Neural cell (in vitro differentiated cells): ENCODE results near the gene FBXL20. TPM values are rescaled to one million over a fixed set of nuclear protein-coding genes. Genes with fewer than 3 reads are reported as not detected.

ENCODE experiments used
- H2AFZ ChIP-seq: fragments of 200-600, 300-800 bp; sonication (generic), shearing (Covaris generic); 2 replicates; pipeline ENCODE4 v1.6.0; 2014; ENCODE audit warnings: low read depth, mild to moderate bottlenecking, antibody characterized with exemption, low read length, moderate library complexity
- H3F3A ChIP-seq: fragments of 200-600 bp; shearing (Covaris generic); 2 replicates; pipeline ENCODE4 v1.6.1; 2016; ENCODE audit warnings: mild to moderate bottlenecking, moderate library complexity, mixed read lengths, antibody characterized with exemption, low read length; ENCODE audit not compliant: insufficient read depth, poor library complexity, severe bottlenecking
- H3K27ac ChIP-seq: fragments of 200-600, 300-800 bp; sonication (generic), shearing (Covaris generic); 2 replicates; pipeline ENCODE4 v1.5.1; 2014; ENCODE audit warnings: mild to moderate bottlenecking, low read length, moderate library complexity
- H3K27me3 ChIP-seq: fragments of 300-800, 200-600 bp; sonication (generic), shearing (Covaris generic); 2 replicates; pipeline ENCODE4 v1.6.0; 2014; ENCODE audit warnings: mild to moderate bottlenecking, low read depth, low read length, moderate library complexity; ENCODE audit not compliant: insufficient read depth
- H3K36me3 ChIP-seq: fragments of 300-800, 200-600 bp; sonication (generic), shearing (Covaris generic); 2 replicates; pipeline ENCODE4 v1.5.1; 2014; ENCODE audit warnings: mild to moderate bottlenecking, antibody characterized with exemption, low read length, moderate library complexity; ENCODE audit not compliant: insufficient read depth
- H3K4me2 ChIP-seq: fragments of 300-800, 200-600 bp; sonication (generic), shearing (Covaris generic); 2 replicates; pipeline ENCODE4 v1.6.0; 2014; ENCODE audit warnings: mild to moderate bottlenecking, low read length
- H3K4me3 ChIP-seq: fragments of 300-800, 200-600 bp; sonication (generic), shearing (Covaris generic); 2 replicates; pipeline ENCODE4 v1.5.1; 2014; ENCODE audit warnings: mild to moderate bottlenecking, low read length, moderate library complexity
- H3K79me2 ChIP-seq: fragments of 200-600 bp; shearing (Covaris generic); replicated peaks from 2 replicates; pipeline ENCODE4 v1.6.0; 2014; ENCODE audit warnings: mild to moderate bottlenecking, low read length, moderate library complexity; ENCODE audit not compliant: insufficient read depth
- H3K9ac ChIP-seq: fragments of 300-800, 200-600 bp; sonication (generic), shearing (Covaris generic); 2 replicates; pipeline ENCODE4 v1.6.1; 2016; ENCODE audit warnings: mild to moderate bottlenecking, low read length, mixed read lengths
- H3K9me2 ChIP-seq: fragments of 200-600 bp; shearing (Covaris generic); 2 replicates; pipeline ENCODE4 v1.6.1; 2016; ENCODE audit warnings: mild to moderate bottlenecking, low read length, mixed read lengths; ENCODE audit not compliant: insufficient read depth
- H3K9me3 ChIP-seq: fragments of 200-600, 300-800 bp; sonication (generic), shearing (Covaris generic); 2 replicates; pipeline ENCODE4 v1.6.1; 2016; ENCODE audit warnings: mild to moderate bottlenecking, mixed run types, low read length, moderate library complexity, mixed read lengths
- H4K20me1 ChIP-seq: fragments of 200-600 bp; shearing (Covaris generic); 2 replicates; pipeline ENCODE4 v1.6.1; 2016; ENCODE audit warnings: mild to moderate bottlenecking, mixed run types; ENCODE audit not compliant: insufficient read depth
- EP300 ChIP-seq: fragments of 450-650 bp; conservative IDR thresholded peaks from 2 replicates; pipeline ENCODE4 v1.6.1; 2014; ENCODE audit warnings: antibody characterized with exemption, mild to moderate bottlenecking, moderate library complexity; ENCODE audit not compliant: poor library complexity, severe bottlenecking
- EZH2 ChIP-seq: fragments of 200-600, 300-800 bp; shearing (Covaris generic), sonication (generic); IDR thresholded peaks from 2 replicates; pipeline ENCODE4 v1.6.1; 2014; ENCODE audit warnings: antibody characterized with exemption, low read length, borderline replicate concordance, mild to moderate bottlenecking; ENCODE audit not compliant: insufficient read depth, poor library complexity, severe bottlenecking
- MXI1 ChIP-seq: fragments of 450-650 bp; conservative IDR thresholded peaks from 2 replicates; pipeline ENCODE4 v1.6.1; 2014; ENCODE audit warnings: antibody characterized with exemption, mild to moderate bottlenecking; ENCODE audit not compliant: poor library complexity, severe bottlenecking
- POLR2AphosphoS5 ChIP-seq: IDR thresholded peaks from 2 replicates; pipeline ENCODE4 v1.6.1; 2012
- RAD21 ChIP-seq: fragments of 450-650 bp; conservative IDR thresholded peaks from 2 replicates; pipeline ENCODE4 v1.6.1; 2014; ENCODE audit warnings: antibody characterized with exemption, mild to moderate bottlenecking, moderate library complexity
- REST ChIP-seq: IDR thresholded peaks from 2 replicates; pipeline ENCODE4 v1.6.1; 2012; ENCODE audit warnings: borderline replicate concordance
- SMC3 ChIP-seq: fragments of 450-650 bp; conservative IDR thresholded peaks from 2 replicates; pipeline ENCODE4 v1.6.1; 2014; ENCODE audit warnings: antibody characterized with exemption, mild to moderate bottlenecking, moderate library complexity; ENCODE audit not compliant: poor library complexity
- TAF1 ChIP-seq: IDR thresholded peaks from 2 replicates; pipeline ENCODE4 v1.6.1; 2012; ENCODE audit warnings: low read depth
- polyA plus RNA-seq: library from polyadenylated mRNA; depleted of rRNA; stranded (reverse); fragments of >200 nt; gene quantifications from 2 replicates; pipeline ENCODE4 v1.2.3, GENCODE V29; 2014
- TF ChIP-seq, protein P1 (sequence below): fragments of 450-650 bp; IDR thresholded peaks from 2 replicates; pipeline ENCODE4 v1.5.1; 2014; ENCODE audit warnings: antibody characterized with exemption, mild to moderate bottlenecking, moderate library complexity; ENCODE audit not compliant: poor library complexity, severe bottlenecking

The FBXL20 gene
- polyA plus RNA-seq, 1 donor from 2014 or later: 12.0 TPM

GRCh38 chr17:39410279-39410678 lies 8.9 kb upstream of the FBXL20 start:
- no peaks in the 10 kb centered on the region for H3K9me3 ChIP-seq
- no peaks in the 10 kb centered on the region for H3K79me2 ChIP-seq
- H3K4me3 ChIP-seq: no peak overlapping the region
- no peaks in the 10 kb centered on the region for H3K27me3 ChIP-seq
- H3F3A ChIP-seq: no peaks in the 10 kb centered on the region
- peaks cover 9% of the 10 kb centered on the region for H3K36me3 ChIP-seq
- no peaks in the 10 kb centered on the region for H4K20me1 ChIP-seq
- H3K4me2 ChIP-seq: no peak overlapping the region
- H2AFZ ChIP-seq: no peak overlapping the region
- no peaks in the 10 kb centered on the region for H3K9me2 ChIP-seq
- no peak for TF ChIP-seq EP300
- no peak for TF ChIP-seq EZH2
- TF ChIP-seq RAD21: no peak
- no peak overlapping the region for H3K27ac ChIP-seq
- H3K9ac ChIP-seq: no peak overlapping the region

DNA sequence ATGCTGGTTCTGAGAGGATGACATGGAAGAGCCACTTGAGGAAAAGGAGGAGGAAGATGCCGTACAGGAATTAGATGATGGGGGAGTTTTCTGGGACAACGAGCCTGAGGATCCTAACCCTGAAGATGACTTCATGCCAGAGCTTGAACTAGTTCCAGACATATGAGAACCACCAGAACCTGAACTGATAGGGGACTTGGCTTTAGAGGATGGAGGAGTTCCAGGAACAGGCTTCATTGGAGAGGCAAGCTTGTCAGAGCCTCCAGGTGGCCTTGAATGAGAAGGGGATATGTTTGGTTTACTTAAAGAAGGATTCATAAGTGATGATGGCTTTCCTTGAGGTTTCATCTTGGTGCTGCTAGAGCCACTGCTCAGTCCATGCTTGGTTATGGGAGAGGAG lies 6.9 kb upstream of the FBXL20 start:
- Histone ChIP-seq H3K79me2 (no peaks in the 10 kb centered on the region), H3K36me3 (peaks cover 9% of the 10 kb centered on the region), H3K9me2 (no peaks in the 10 kb centered on the region), H3F3A (no peaks in the 10 kb centered on the region), H3K27me3 (no peaks in the 10 kb centered on the region), H4K20me1 (no peaks in the 10 kb centered on the region), H3K9me3 (no peaks in the 10 kb centered on the region), H2AFZ (no peak overlapping the region), H3K4me3 (no peak overlapping the region), H3K9ac (no peak overlapping the region), H3K4me2 (no peak overlapping the region), H3K27ac (no peak overlapping the region)
- TF ChIP-seq REST (no peak), POLR2AphosphoS5 (no peak), RAD21 (no peak), EP300 (no peak), TAF1 (no peak), SMC3 (no peak), EZH2 (no peak), MXI1 (no peak)
- TF ChIP-seq, protein P1, sequence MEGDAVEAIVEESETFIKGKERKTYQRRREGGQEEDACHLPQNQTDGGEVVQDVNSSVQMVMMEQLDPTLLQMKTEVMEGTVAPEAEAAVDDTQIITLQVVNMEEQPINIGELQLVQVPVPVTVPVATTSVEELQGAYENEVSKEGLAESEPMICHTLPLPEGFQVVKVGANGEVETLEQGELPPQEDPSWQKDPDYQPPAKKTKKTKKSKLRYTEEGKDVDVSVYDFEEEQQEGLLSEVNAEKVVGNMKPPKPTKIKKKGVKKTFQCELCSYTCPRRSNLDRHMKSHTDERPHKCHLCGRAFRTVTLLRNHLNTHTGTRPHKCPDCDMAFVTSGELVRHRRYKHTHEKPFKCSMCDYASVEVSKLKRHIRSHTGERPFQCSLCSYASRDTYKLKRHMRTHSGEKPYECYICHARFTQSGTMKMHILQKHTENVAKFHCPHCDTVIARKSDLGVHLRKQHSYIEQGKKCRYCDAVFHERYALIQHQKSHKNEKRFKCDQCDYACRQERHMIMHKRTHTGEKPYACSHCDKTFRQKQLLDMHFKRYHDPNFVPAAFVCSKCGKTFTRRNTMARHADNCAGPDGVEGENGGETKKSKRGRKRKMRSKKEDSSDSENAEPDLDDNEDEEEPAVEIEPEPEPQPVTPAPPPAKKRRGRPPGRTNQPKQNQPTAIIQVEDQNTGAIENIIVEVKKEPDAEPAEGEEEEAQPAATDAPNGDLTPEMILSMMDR: no peak

DNA sequence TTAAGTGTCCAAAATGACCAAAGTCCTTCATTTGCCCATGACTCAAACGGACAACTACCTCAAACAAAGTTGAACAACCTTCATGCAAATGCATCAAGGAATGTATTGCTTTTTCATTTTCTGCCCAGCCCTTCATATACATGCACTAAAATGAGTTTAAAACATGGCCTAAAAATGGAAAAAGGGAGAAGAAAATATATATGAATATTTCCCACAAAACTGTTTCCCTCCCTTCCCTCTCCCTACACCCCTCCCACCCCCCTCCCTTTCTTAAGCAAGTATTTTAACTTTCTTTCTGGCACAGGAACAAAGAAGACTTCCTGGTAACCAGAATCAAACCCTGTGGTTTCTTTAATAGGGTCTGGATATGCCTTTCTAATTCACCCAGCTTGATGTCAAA lies 5.5 kb upstream of the FBXL20 start:
- Histone ChIP-seq H4K20me1 (no peaks in the 10 kb centered on the region), H3K9ac (no peak overlapping the region), H3K36me3 (peaks cover 9% of the 10 kb centered on the region)

More for the DNA sequence above, 5.5 kb upstream of the FBXL20 start:
- no peaks in the 10 kb centered on the region for H3K27me3 ChIP-seq
- H3F3A ChIP-seq: no peaks in the 10 kb centered on the region
- H3K4me3 ChIP-seq: no peak overlapping the region
- H3K4me2 ChIP-seq: no peak overlapping the region
- H3K9me3 ChIP-seq: no peaks in the 10 kb centered on the region
- no peaks in the 10 kb centered on the region for H3K79me2 ChIP-seq
- TF ChIP-seq, protein P1: no peak
- TF ChIP-seq TAF1 (no peak), SMC3 (no peak), MXI1 (no peak), RAD21 (no peak), POLR2AphosphoS5 (no peak), EZH2 (no peak), REST (no peak), EP300 (no peak)
- no peaks in the 10 kb centered on the region for H3K9me2 ChIP-seq
- no peak overlapping the region for H2AFZ ChIP-seq
- no peak overlapping the region for H3K27ac ChIP-seq
